WTC11 (cell line): Measurements from ENCODE around the gene IFT122.
"Not testable (repeated sequence)": the region's sequence is repeated elsewhere in the genome, so short reads cannot be mapped to it uniquely, and the experiment has no call there.

Source experiments
- ARID4B ChIP-seq: sonication (generic); formaldehyde crosslinking; IDR thresholded peaks from 2 replicates; pipeline ENCODE4 v1.8.0; 2023; ENCODE audit warnings: missing genetic modification reagents, mild to moderate bottlenecking, borderline replicate concordance
- CREB1 ChIP-seq: sonication (generic); formaldehyde crosslinking; IDR thresholded peaks from 2 replicates; pipeline ENCODE4 v1.8.0; 2023; ENCODE audit warnings: mild to moderate bottlenecking, missing genetic modification reagents
- FOXK1 ChIP-seq: sonication (generic); formaldehyde crosslinking; IDR thresholded peaks from 2 replicates; pipeline ENCODE4 v1.8.0; 2022; ENCODE audit warnings: mild to moderate bottlenecking, moderate library complexity, missing genetic modification reagents
- TCF7 ChIP-seq: sonication (generic); formaldehyde crosslinking; IDR thresholded peaks from 2 replicates; pipeline ENCODE4 v1.8.0; 2022; ENCODE audit warnings: mild to moderate bottlenecking, low read depth, missing genetic modification reagents, moderate library complexity

- not testable (repeated sequence) for TF ChIP-seq ARID4B, TCF7, FOXK1, CREB1 (CRISPR knock-in tag)
Measured at GRCh38 chr3:129497876-129498275, 57.9 kb downstream of the IFT122 start.
